ENCODE data around the gene PGC. TPM values are rescaled to one million over a fixed set of nuclear protein-coding genes. Genes with fewer than 3 reads are reported as not detected.

The PGC gene
- total RNA-seq, 1 donor from 2014 or later = not detected

- H3K4me3 Mint-ChIP-seq = no peak overlapping the region
- no peaks in the 10 kb centered on the region for H3K27me3 Mint-ChIP-seq (ENCODE audit: low read depth)
- H3K36me3 Mint-ChIP-seq = no peaks in the 10 kb centered on the region
- peaks cover 20% of the 10 kb centered on the region for H3K4me1 Mint-ChIP-seq
- TF ChIP-seq CTCF (IDR thresholded peaks at IDR 0.05; ENCODE audit: unreplicated experiment) = no peak
- no peak for DNase-seq (ENCODE audit: low spot score in 2 of 2, unreplicated experiment in 2 of 2)
- no peak overlapping the region for H3K27ac Mint-ChIP-seq
- H3K9me3 Mint-ChIP-seq = no peaks in the 10 kb centered on the region
These were observed 24.1 kb downstream of the PGC start for GRCh38 chr6:41722969-41723529.

- no peak for DNase-seq (ENCODE audit: low spot score in 2 of 2, unreplicated experiment in 2 of 2)
- Mint-ChIP-seq H3K4me1 (peaks cover 30% of the 10 kb centered on the region), H3K9me3 (no peaks in the 10 kb centered on the region)
These were observed 25.8 kb downstream of the PGC start for GRCh38 chr6:41721414-41721813.

GRCh38 chr6:41720783-41721182, 26.4 kb downstream of the PGC start:
- TF ChIP-seq CTCF (IDR thresholded peaks at IDR 0.05; ENCODE audit: unreplicated experiment) = no peak
- H3K36me3 Mint-ChIP-seq = no peaks in the 10 kb centered on the region
- no peak for DNase-seq (ENCODE audit: low spot score in 2 of 2, unreplicated experiment in 2 of 2)
- no peak overlapping the region for H3K27ac Mint-ChIP-seq
- H3K27me3 Mint-ChIP-seq (ENCODE audit: low read depth) = no peaks in the 10 kb centered on the region
- H3K9me3 Mint-ChIP-seq = no peaks in the 10 kb centered on the region
- H3K4me3 Mint-ChIP-seq = no peak overlapping the region
- peaks cover 30% of the 10 kb centered on the region for H3K4me1 Mint-ChIP-seq

More at GRCh38 chr6:41721414-41721813, 25.8 kb downstream of the PGC start:
- Mint-ChIP-seq H3K36me3 (no peaks in the 10 kb centered on the region), H3K4me3 (no peak overlapping the region), H3K27me3 (ENCODE audit: low read depth) (no peaks in the 10 kb centered on the region), H3K27ac (no peak overlapping the region)
- no peak for TF ChIP-seq CTCF (IDR thresholded peaks at IDR 0.05; ENCODE audit: unreplicated experiment)

GRCh38 chr6:41720262-41720620, 27.0 kb downstream of the PGC start:
- Mint-ChIP-seq H3K9me3 (no peaks in the 10 kb centered on the region), H3K27me3 (ENCODE audit: low read depth) (no peaks in the 10 kb centered on the region), H3K36me3 (no peaks in the 10 kb centered on the region), H3K4me3 (no peak overlapping the region), H3K27ac (no peak overlapping the region), H3K4me1 (peaks cover 30% of the 10 kb centered on the region)
- TF ChIP-seq CTCF (IDR thresholded peaks at IDR 0.05; ENCODE audit: unreplicated experiment) = no peak
- DNase-seq (ENCODE audit: low spot score in 2 of 2, unreplicated experiment in 2 of 2) = no peak

GRCh38 chr6:41719436-41720261, 27.5 kb downstream of the PGC start:
- TF ChIP-seq CTCF (IDR thresholded peaks at IDR 0.05; ENCODE audit: unreplicated experiment) = no peak
- H3K36me3 Mint-ChIP-seq = no peaks in the 10 kb centered on the region
- H3K9me3 Mint-ChIP-seq = no peaks in the 10 kb centered on the region
- no peak overlapping the region for H3K4me3 Mint-ChIP-seq
- H3K27me3 Mint-ChIP-seq (ENCODE audit: low read depth) = no peaks in the 10 kb centered on the region
- DNase-seq (ENCODE audit: low spot score in 2 of 2, unreplicated experiment in 2 of 2) = no peak
- H3K27ac Mint-ChIP-seq = no peak overlapping the region
- H3K4me1 Mint-ChIP-seq = peaks cover 26% of the 10 kb centered on the region

All from mesothelial cell of epicardium (in vitro differentiated cells).